SK-N-DZ (cell line): ENCODE data around the gene XRCC3.

Source experiments
- DNase-seq: peaks from one replicate; pipeline ENCODE4 v3.0.0-alpha.2; 2015; ENCODE audit warnings: low spot score

The XRCC3 gene

GRCh38 chr14:103706551-103707328 lies 8.5 kb downstream of the XRCC3 start:
- no peak for DNase-seq

GRCh38 chr14:103705504-103706284 lies 9.6 kb downstream of the XRCC3 start:
- DNase-seq: no peak

- DNase-seq: no peak
Measured at GRCh38 chr14:103705118-103705503, 10.1 kb downstream of the XRCC3 start.

GRCh38 chr14:103704708-103705107 lies 10.5 kb downstream of the XRCC3 start:
- no peak for DNase-seq

GRCh38 chr14:103703433-103704385 lies 11.5 kb downstream of the XRCC3 start:
- no peak for DNase-seq

- no peak for DNase-seq
Measured at GRCh38 chr14:103702497-103703432, 12.5 kb downstream of the XRCC3 start.

GRCh38 chr14:103702095-103702494 lies 13.2 kb downstream of the XRCC3 start:
- no peak for DNase-seq

- DNase-seq: no peak
Measured at GRCh38 chr14:103700753-103701490, 14.3 kb downstream of the XRCC3 start.

- no peak for DNase-seq
Measured at GRCh38 chr14:103699901-103700752, 15.1 kb downstream of the XRCC3 start.

GRCh38 chr14:103699261-103699661 lies 16.0 kb downstream of the XRCC3 start:
- DNase-seq: no peak

- no peak for DNase-seq
Measured at GRCh38 chr14:103698380-103699260, 16.6 kb downstream of the XRCC3 start.

- no peak for DNase-seq
Measured at GRCh38 chr14:103697603-103698379, 17.5 kb downstream of the XRCC3 start.

- no peak for DNase-seq
Measured at GRCh38 chr14:103697206-103697602, 18.0 kb downstream of the XRCC3 start.

GRCh38 chr14:103696466-103697071 lies 18.7 kb downstream of the XRCC3 start:
- no peak for DNase-seq

GRCh38 chr14:103696070-103696402 lies 19.2 kb downstream of the XRCC3 start:
- no peak for DNase-seq

GRCh38 chr14:103695296-103696069 lies 19.8 kb downstream of the XRCC3 start:
- no peak for DNase-seq
